ENCODE measurements around the gene PLXDC1.

DNA sequence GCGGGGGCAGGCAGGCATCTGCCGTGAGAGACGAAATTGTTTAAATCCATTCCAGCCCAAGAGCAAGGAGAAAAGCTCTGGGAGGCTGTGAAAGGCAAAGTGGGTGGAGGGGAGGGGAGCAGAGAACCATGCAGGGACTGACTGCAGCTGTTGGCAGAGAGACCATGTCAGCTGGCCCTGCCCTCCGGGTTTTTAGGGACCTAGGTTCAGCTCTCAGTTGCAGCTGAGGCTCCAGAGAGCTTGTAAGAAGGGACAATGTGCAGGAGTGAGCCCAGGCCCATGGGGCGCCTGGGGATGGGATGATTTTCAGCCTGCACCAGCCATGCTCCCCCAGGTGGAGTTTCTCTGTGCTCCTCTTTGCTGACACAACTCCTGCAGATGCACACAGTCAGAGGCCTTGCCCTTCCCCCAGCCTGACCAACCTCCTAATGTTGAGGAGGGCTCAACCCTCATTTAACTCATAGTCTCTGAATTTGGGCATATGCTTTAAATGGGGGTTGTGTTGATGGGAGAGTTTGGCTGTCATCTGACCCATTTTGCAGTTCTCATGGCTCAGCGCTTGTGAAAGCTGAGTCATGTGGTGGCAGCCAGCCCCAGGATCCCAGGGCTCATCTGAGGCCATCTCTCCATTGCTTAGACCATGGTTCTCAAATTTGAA is 70.9 kb downstream of the PLXDC1 start:
- TF ChIP-seq CTCF (IDR thresholded peaks at IDR 0.05) (no peak), POLR2A (IDR thresholded peaks at IDR 0.05) (no peak)

Measured in right lobe of liver (tissue), 4 donors.